SK-N-SH treated with all-trans-retinoic acid at 6 μM for 48 hours (cell line): Measurements from ENCODE around the gene HCK.

Experiments
- ATAC-seq: fragments of 200-7000 bp; cut with Tn5 transposase; 3 replicates; pipeline ENCODE4 v1.9.1; 2020; ENCODE audit warnings: mild to moderate bottlenecking, moderate library complexity
- ARNTL ChIP-seq: fragments of 450-650 bp; formaldehyde crosslinking; IDR thresholded peaks from 2 replicates; pipeline ENCODE4 v1.5.0; 2020; ENCODE audit warnings: low read depth, mild to moderate bottlenecking, moderate library complexity, borderline replicate concordance
- BACH2 ChIP-seq: fragments of 250-450 bp; sonication (Bioruptor Pico); IDR thresholded peaks from 2 replicates; pipeline ENCODE4 v1.9.0; 2021; ENCODE audit warnings: mild to moderate bottlenecking, borderline replicate concordance
- CSDC2 ChIP-seq: fragments of 250-450 bp; sonication (Bioruptor Pico); IDR thresholded peaks from 2 replicates; pipeline ENCODE4 v1.5.0; 2020; ENCODE audit warnings: mild to moderate bottlenecking, moderate library complexity
- ESRRG ChIP-seq: fragments of 250-450 bp; sonication (Bioruptor Pico); IDR thresholded peaks from 2 replicates; pipeline ENCODE4 v1.6.1; 2021; ENCODE audit warnings: mild to moderate bottlenecking
- GLIS3 ChIP-seq: fragments of 250-450 bp; sonication (Bioruptor Pico); IDR thresholded peaks from 2 replicates; pipeline ENCODE4 v1.5.0; 2020; ENCODE audit warnings: mild to moderate bottlenecking, moderate library complexity
- ISL1 ChIP-seq: fragments of 250-450 bp; sonication (Bioruptor Pico); IDR thresholded peaks from 2 replicates; pipeline ENCODE4 v2.1.2; 2022; ENCODE audit warnings: mild to moderate bottlenecking, moderate library complexity
- OSR1 ChIP-seq: fragments of 250-450 bp; sonication (Bioruptor Pico); IDR thresholded peaks from 2 replicates; pipeline ENCODE4 v1.8.0; 2022; ENCODE audit warnings: moderate library complexity, mild to moderate bottlenecking, inconsistent platforms
- RARB ChIP-seq: fragments of 250-450 bp; sonication (Bioruptor Pico); IDR thresholded peaks from 2 replicates; pipeline ENCODE4 v1.8.0; 2021; ENCODE audit warnings: mild to moderate bottlenecking, moderate library complexity
- SNAI2 ChIP-seq: fragments of 250-450 bp; sonication (Bioruptor Pico); IDR thresholded peaks from 2 replicates; pipeline ENCODE4 v1.5.0; 2020; ENCODE audit warnings: mild to moderate bottlenecking, moderate library complexity
- TCF4 ChIP-seq: fragments of 250-450 bp; sonication (Bioruptor Pico); IDR thresholded peaks from 2 replicates; pipeline ENCODE4 v1.8.0; 2021; ENCODE audit warnings: mild to moderate bottlenecking, moderate library complexity, borderline replicate concordance
- TOX ChIP-seq: fragments of 250-450 bp; sonication (Bioruptor Pico); IDR thresholded peaks from 2 replicates; pipeline ENCODE4 v1.8.0; 2021; ENCODE audit warnings: mild to moderate bottlenecking, moderate library complexity, borderline replicate concordance
- ZC3H10 ChIP-seq: fragments of 250-450 bp; sonication (Bioruptor Pico); IDR thresholded peaks from 2 replicates; pipeline ENCODE4 v1.5.1; 2021; ENCODE audit warnings: mild to moderate bottlenecking, moderate library complexity
- ZFP3 ChIP-seq: fragments of 250-450 bp; sonication (Bioruptor Pico); IDR thresholded peaks from 2 replicates; pipeline ENCODE4 v1.5.0; 2020; ENCODE audit warnings: mild to moderate bottlenecking, moderate library complexity
- ZFP30 ChIP-seq: fragments of 450-650 bp; formaldehyde crosslinking; IDR thresholded peaks from 2 replicates; pipeline ENCODE4 v1.5.0; 2022; ENCODE audit warnings: mild to moderate bottlenecking, moderate library complexity
- ZNF565 ChIP-seq: fragments of 450-650 bp; formaldehyde crosslinking; conservative IDR thresholded peaks from 2 replicates; pipeline ENCODE4 v1.5.0; 2020; ENCODE audit warnings: low read depth, mild to moderate bottlenecking, moderate library complexity
- ZNF70 ChIP-seq: fragments of 450-650 bp; formaldehyde crosslinking; IDR thresholded peaks from 2 replicates; pipeline ENCODE4 v1.5.0; 2020; ENCODE audit warnings: mild to moderate bottlenecking, moderate library complexity
- ZNF8 ChIP-seq: fragments of 450-650 bp; formaldehyde crosslinking; IDR thresholded peaks from 2 replicates; pipeline ENCODE4 v1.5.0; 2020; ENCODE audit warnings: mild to moderate bottlenecking, moderate library complexity
- TF ChIP-seq, protein P1 (sequence below): fragments of 250-450 bp; sonication (Bioruptor Pico); IDR thresholded peaks from 2 replicates; pipeline ENCODE4 v1.5.1; 2021; ENCODE audit warnings: mild to moderate bottlenecking, moderate library complexity
- TF ChIP-seq, protein P2 (sequence below): fragments of 250-450 bp; sonication (Bioruptor Pico); IDR thresholded peaks from 2 replicates; pipeline ENCODE4 v1.8.0; 2020; ENCODE audit warnings: mild to moderate bottlenecking, moderate library complexity, borderline replicate concordance
- TF ChIP-seq, protein P3 (sequence below): fragments of 250-450 bp; sonication (Bioruptor Pico); IDR thresholded peaks from 2 replicates; pipeline ENCODE4 v1.5.0; 2020; ENCODE audit warnings: mild to moderate bottlenecking, moderate library complexity
- TF ChIP-seq, protein P4 (sequence below): fragments of 250-450 bp; sonication (Bioruptor Pico); IDR thresholded peaks from 2 replicates; pipeline ENCODE4 v1.5.1; 2020; ENCODE audit warnings: low read depth, mild to moderate bottlenecking, moderate library complexity

Gene HCK

GRCh38 chr20:32132911-32133549, 81.0 kb downstream of the HCK start:
- ATAC-seq = no peak
- TF ChIP-seq ZNF8 (CRISPR knock-in tag) (no peak), ZNF565 (CRISPR knock-in tag) (no peak), ISL1 (CRISPR knock-in tag) (no peak), OSR1 (CRISPR knock-in tag) (no peak), CSDC2 (CRISPR knock-in tag) (no peak), ESRRG (CRISPR knock-in tag) (no peak), GLIS3 (no peak), ZFP30 (CRISPR knock-in tag) (no peak), BACH2 (no peak), ZNF70 (no peak), SNAI2 (CRISPR knock-in tag) (no peak), ZFP3 (CRISPR knock-in tag) (no peak)
- TF ChIP-seq, protein P1, sequence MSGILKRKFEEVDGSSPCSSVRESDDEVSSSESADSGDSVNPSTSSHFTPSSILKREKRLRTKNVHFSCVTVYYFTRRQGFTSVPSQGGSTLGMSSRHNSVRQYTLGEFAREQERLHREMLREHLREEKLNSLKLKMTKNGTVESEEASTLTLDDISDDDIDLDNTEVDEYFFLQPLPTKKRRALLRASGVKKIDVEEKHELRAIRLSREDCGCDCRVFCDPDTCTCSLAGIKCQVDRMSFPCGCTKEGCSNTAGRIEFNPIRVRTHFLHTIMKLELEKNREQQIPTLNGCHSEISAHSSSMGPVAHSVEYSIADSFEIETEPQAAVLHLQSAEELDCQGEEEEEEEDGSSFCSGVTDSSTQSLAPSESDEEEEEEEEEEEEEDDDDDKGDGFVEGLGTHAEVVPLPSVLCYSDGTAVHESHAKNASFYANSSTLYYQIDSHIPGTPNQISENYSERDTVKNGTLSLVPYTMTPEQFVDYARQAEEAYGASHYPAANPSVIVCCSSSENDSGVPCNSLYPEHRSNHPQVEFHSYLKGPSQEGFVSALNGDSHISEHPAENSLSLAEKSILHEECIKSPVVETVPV (CRISPR knock-in tag) = no peak

GRCh38 chr20:32134026-32134425, 82.0 kb downstream of the HCK start:
- ATAC-seq = no peak
- TF ChIP-seq RARB = no peak
- TF ChIP-seq OSR1 (CRISPR knock-in tag) = no peak
- TF ChIP-seq ZNF565 (CRISPR knock-in tag) = no peak
- TF ChIP-seq TCF4 = no peak
- no peak for TF ChIP-seq ZNF8 (CRISPR knock-in tag)
- TF ChIP-seq, protein P2, sequence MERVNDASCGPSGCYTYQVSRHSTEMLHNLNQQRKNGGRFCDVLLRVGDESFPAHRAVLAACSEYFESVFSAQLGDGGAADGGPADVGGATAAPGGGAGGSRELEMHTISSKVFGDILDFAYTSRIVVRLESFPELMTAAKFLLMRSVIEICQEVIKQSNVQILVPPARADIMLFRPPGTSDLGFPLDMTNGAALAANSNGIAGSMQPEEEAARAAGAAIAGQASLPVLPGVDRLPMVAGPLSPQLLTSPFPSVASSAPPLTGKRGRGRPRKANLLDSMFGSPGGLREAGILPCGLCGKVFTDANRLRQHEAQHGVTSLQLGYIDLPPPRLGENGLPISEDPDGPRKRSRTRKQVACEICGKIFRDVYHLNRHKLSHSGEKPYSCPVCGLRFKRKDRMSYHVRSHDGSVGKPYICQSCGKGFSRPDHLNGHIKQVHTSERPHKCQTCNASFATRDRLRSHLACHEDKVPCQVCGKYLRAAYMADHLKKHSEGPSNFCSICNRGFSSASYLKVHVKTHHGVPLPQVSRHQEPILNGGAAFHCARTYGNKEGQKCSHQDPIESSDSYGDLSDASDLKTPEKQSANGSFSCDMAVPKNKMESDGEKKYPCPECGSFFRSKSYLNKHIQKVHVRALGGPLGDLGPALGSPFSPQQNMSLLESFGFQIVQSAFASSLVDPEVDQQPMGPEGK (CRISPR knock-in tag) = no peak
- TF ChIP-seq, protein P3, sequence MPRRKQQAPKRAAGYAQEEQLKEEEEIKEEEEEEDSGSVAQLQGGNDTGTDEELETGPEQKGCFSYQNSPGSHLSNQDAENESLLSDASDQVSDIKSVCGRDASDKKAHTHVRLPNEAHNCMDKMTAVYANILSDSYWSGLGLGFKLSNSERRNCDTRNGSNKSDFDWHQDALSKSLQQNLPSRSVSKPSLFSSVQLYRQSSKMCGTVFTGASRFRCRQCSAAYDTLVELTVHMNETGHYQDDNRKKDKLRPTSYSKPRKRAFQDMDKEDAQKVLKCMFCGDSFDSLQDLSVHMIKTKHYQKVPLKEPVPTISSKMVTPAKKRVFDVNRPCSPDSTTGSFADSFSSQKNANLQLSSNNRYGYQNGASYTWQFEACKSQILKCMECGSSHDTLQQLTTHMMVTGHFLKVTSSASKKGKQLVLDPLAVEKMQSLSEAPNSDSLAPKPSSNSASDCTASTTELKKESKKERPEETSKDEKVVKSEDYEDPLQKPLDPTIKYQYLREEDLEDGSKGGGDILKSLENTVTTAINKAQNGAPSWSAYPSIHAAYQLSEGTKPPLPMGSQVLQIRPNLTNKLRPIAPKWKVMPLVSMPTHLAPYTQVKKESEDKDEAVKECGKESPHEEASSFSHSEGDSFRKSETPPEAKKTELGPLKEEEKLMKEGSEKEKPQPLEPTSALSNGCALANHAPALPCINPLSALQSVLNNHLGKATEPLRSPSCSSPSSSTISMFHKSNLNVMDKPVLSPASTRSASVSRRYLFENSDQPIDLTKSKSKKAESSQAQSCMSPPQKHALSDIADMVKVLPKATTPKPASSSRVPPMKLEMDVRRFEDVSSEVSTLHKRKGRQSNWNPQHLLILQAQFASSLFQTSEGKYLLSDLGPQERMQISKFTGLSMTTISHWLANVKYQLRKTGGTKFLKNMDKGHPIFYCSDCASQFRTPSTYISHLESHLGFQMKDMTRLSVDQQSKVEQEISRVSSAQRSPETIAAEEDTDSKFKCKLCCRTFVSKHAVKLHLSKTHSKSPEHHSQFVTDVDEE (CRISPR knock-in tag) = no peak
- no peak for TF ChIP-seq ZFP3 (CRISPR knock-in tag)
- no peak for TF ChIP-seq SNAI2 (CRISPR knock-in tag)

GRCh38 chr20:32135983-32136515, 84.0 kb downstream of the HCK start:
- ATAC-seq = no peak
- TF ChIP-seq ISL1 (CRISPR knock-in tag) (no peak), ZNF565 (CRISPR knock-in tag) (no peak), ESRRG (CRISPR knock-in tag) (no peak), ZFP30 (CRISPR knock-in tag) (no peak), BACH2 (no peak), ZC3H10 (no peak), ARNTL (CRISPR knock-in tag) (no peak), SNAI2 (CRISPR knock-in tag) (no peak), ZNF70 (no peak), TOX (CRISPR knock-in tag) (no peak)
- TF ChIP-seq, protein P1 (CRISPR knock-in tag) = no peak
- TF ChIP-seq, protein P4, sequence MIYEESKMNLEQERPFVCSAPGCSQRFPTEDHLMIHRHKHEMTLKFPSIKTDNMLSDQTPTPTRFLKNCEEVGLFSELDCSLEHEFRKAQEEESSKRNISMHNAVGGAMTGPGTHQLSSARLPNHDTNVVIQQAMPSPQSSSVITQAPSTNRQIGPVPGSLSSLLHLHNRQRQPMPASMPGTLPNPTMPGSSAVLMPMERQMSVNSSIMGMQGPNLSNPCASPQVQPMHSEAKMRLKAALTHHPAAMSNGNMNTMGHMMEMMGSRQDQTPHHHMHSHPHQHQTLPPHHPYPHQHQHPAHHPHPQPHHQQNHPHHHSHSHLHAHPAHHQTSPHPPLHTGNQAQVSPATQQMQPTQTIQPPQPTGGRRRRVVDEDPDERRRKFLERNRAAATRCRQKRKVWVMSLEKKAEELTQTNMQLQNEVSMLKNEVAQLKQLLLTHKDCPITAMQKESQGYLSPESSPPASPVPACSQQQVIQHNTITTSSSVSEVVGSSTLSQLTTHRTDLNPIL (CRISPR knock-in tag) = no peak
- TF ChIP-seq, protein P3 (CRISPR knock-in tag) = no peak
